Measurements from ENCODE around the gene IFITM1. TPM values are rescaled to one million over a fixed set of nuclear protein-coding genes. Genes with fewer than 3 reads are reported as not detected.

The IFITM1 gene
- total RNA-seq, 1 donor from 2014 or later, result 38.2 TPM

GRCh38 chr11:278001-278951 lies 35.6 kb upstream of the IFITM1 start, which contains the start of gene NLRP6:
TSS of gene NLRP6 (plus strand) at chr11:278407. CDS start at chr11:278570, 163 bp downstream.
- Histone ChIP-seq H3K36me3 (ENCODE audit: control insufficient read depth, insufficient read depth, low read length) (no peaks in the 10 kb centered on the region), H3K4me3 (ENCODE audit: low read depth, low read length) (no peak within 1 kb of the TSS), H3K27me3 (ENCODE audit: control insufficient read depth, insufficient read depth, low read length) (peaks cover 55% of the 10 kb centered on the region)
- DNase-seq (ENCODE audit: low read depth), result no peak
- TF ChIP-seq, protein P1, sequence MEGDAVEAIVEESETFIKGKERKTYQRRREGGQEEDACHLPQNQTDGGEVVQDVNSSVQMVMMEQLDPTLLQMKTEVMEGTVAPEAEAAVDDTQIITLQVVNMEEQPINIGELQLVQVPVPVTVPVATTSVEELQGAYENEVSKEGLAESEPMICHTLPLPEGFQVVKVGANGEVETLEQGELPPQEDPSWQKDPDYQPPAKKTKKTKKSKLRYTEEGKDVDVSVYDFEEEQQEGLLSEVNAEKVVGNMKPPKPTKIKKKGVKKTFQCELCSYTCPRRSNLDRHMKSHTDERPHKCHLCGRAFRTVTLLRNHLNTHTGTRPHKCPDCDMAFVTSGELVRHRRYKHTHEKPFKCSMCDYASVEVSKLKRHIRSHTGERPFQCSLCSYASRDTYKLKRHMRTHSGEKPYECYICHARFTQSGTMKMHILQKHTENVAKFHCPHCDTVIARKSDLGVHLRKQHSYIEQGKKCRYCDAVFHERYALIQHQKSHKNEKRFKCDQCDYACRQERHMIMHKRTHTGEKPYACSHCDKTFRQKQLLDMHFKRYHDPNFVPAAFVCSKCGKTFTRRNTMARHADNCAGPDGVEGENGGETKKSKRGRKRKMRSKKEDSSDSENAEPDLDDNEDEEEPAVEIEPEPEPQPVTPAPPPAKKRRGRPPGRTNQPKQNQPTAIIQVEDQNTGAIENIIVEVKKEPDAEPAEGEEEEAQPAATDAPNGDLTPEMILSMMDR (IDR thresholded peaks at IDR 0.05; ENCODE audit: insufficient read depth, low read length, poor library complexity, severe bottlenecking), result no peak

DNA sequence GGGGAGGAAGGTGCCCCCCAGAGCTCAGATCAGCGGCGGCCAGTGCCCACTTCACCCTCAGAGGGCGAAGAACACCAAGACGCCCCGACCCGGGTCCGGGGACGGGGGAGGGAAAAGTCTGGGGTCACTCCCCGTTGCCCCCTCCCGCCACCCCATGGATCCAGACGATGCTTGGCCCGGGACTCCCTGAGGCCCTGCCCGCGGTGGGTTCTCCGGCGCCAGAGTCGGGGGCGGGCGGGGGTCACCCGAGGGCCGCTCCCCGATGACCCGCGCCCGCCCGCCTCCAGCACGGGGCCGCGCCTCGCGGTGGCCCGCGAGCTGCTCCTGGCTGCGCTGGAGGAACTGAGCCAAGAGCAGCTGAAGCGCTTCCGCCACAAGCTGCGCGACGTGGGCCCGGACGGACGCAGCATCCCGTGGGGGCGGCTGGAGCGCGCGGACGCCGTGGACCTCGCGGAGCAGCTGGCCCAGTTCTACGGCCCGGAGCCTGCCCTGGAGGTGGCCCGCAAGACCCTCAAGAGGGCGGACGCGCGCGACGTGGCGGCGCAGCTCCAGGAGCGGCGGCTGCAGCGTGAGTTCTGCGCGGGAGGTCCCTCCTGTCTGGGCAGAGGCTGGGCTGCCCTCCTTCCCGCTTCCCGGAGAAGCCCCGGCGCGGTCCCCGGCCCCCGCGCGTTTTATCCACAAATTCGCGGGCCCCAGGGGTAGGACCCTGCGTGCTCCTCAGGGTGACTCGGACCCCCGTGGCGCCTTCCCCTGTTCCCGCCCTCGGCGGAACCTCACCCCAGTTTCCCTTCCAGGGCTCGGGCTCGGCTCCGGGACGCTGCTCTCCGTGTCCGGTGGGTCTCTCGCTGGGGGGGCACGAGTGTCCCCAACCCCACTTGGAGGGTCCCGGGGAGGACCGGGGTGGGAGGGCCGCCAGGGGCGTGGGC lies 34.5 kb upstream of the IFITM1 start:
- Histone ChIP-seq H3K4me3 (ENCODE audit: low read depth, low read length) (no peak overlapping the region), H3K36me3 (ENCODE audit: control insufficient read depth, insufficient read depth, low read length) (no peaks in the 10 kb centered on the region), H3K27me3 (ENCODE audit: control insufficient read depth, insufficient read depth, low read length) (peaks cover 60% of the 10 kb centered on the region)
- no peak for DNase-seq (ENCODE audit: low read depth)
- TF ChIP-seq, protein P1 (IDR thresholded peaks at IDR 0.05; ENCODE audit: insufficient read depth, low read length, poor library complexity, severe bottlenecking), result no peak

DNA sequence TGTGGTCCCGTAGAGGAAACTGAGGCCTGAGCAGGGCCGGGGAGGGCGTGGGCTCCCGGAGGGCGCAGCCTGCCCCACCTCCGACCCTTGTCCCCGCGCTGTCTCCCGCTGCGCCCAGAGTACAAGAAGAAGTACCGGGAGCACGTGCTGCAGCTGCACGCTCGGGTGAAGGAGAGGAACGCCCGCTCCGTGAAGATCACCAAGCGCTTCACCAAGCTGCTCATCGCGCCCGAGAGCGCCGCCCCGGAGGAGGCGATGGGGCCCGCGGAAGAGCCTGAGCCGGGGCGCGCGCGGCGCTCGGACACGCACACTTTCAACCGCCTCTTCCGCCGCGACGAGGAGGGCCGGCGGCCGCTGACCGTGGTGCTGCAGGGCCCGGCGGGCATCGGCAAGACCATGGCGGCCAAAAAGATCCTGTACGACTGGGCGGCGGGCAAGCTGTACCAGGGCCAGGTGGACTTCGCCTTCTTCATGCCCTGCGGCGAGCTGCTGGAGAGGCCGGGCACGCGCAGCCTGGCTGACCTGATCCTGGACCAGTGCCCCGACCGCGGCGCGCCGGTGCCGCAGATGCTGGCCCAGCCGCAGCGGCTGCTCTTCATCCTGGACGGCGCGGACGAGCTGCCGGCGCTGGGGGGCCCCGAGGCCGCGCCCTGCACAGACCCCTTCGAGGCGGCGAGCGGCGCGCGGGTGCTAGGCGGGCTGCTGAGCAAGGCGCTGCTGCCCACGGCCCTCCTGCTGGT lies 33.7 kb upstream of the IFITM1 start:
- no peak for DNase-seq (ENCODE audit: low read depth)
- no peak overlapping the region for H3K4me3 ChIP-seq (ENCODE audit: low read depth, low read length)
- peaks cover 68% of the 10 kb centered on the region for H3K27me3 ChIP-seq (ENCODE audit: control insufficient read depth, insufficient read depth, low read length)

GRCh38 chr11:280706-281485 lies 32.9 kb upstream of the IFITM1 start:
- peaks cover 72% of the 10 kb centered on the region for H3K27me3 ChIP-seq (ENCODE audit: control insufficient read depth, insufficient read depth, low read length)
- H3K4me3 ChIP-seq (ENCODE audit: low read depth, low read length), result no peak overlapping the region
- no peaks in the 10 kb centered on the region for H3K36me3 ChIP-seq (ENCODE audit: control insufficient read depth, insufficient read depth, low read length)
- TF ChIP-seq, protein P1 (IDR thresholded peaks at IDR 0.05; ENCODE audit: insufficient read depth, low read length, poor library complexity, severe bottlenecking), result no peak
- DNase-seq (ENCODE audit: low read depth), result no peak

More for the DNA sequence above, 33.7 kb upstream of the IFITM1 start:
- TF ChIP-seq, protein P1 (IDR thresholded peaks at IDR 0.05; ENCODE audit: insufficient read depth, low read length, poor library complexity, severe bottlenecking), result no peak
- H3K36me3 ChIP-seq (ENCODE audit: control insufficient read depth, insufficient read depth, low read length), result no peaks in the 10 kb centered on the region
